HG02852 (cell line): ENCODE results near the gene HES5.
"Not testable (repeated sequence)": the region's sequence is repeated elsewhere in the genome, so short reads cannot be mapped to it uniquely, and the experiment has no call there.

ENCODE experiments used
- ATAC-seq: cut with Tn5 transposase; IDR thresholded peaks from one replicate; pipeline ENCODE4 v1.9.1; 2021; ENCODE audit warnings: mild to moderate bottlenecking, moderate library complexity; ENCODE audit not compliant: unreplicated experiment

Gene HES5, protein sequence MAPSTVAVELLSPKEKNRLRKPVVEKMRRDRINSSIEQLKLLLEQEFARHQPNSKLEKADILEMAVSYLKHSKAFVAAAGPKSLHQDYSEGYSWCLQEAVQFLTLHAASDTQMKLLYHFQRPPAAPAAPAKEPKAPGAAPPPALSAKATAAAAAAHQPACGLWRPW

DNA sequence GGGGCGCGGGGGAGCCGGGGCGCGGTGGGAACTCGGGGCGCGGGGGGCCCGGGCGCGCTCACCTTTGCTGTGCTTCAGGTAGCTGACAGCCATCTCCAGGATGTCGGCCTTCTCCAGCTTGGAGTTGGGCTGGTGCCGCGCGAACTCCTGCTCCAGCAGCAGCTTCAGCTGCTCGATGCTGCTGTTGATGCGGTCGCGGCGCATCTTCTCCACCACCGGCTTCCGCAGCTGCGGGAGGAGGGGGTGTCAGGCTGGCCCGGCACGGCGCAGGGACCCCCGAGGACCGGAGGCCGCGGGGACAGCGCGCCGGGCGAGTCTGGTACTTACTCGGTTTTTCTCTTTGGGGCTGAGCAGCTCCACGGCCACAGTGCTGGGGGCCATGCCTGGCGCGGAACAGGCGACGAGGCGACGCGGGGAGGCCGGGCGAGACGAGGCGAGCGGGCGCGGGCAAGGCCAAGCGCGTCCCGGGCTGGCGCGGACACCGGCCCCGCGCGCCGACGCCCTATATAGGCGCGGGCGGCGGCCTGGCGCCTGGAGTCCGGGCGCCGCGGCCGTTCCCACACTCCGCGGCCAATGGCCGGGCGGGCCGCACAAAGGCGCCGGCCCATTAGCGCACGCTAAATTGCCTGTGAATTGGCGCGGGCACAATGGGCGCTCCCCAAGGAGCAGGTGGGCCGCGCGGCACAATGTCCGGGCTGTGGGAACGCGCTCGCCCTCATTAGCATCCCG lies at the start of gene HES5:
HES5 (minus strand) TSS at position 480 of the 729 bp plus-strand sequence; CDS start at position 381, 99 bp downstream.
- no peak for ATAC-seq

DNA sequence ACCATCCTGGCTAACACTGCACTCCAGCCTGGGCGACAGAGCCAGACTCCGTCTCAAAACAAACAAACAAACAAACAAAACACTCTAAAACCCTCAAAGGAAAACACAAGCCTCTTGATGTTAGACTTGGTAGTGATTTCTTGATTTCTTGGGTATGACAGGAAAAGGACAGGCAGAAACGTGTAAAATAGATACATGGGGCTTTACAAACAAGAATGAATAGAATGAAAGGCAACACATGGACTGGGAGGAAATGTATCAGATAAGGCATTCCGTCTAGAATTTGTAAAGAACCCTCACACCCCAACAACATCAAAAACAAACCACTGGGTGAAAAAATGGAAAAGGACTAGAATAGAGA lies 48.7 kb upstream of the HES5 start:
- ATAC-seq = no peak

DNA sequence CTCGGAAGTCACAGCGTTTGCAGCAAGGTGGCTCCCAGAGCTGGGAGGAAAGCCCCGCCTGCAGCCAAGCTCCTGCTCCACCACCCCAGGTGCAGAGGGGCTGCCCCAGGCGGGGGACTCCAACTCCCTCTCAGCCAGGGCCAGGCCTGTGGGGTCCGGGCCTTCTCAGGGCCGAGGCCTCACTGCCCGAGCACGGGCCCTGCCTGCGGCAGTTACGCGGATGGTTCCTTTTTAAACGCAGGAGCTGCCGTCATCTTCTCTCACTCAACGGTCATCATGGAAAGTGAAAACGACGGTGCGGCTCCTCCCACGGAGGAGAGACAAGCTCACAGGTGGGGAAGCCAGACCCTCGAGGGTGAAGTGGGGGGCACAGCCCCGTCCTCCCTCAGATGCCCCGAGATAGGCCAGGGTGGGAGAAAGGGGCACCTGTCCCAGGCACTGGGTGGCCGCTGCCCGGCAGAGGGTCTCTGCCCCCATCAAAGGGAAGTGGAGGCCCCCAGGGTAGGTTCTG lies 47.6 kb upstream of the HES5 start:
- peak; percentile 32 for ATAC-seq

DNA sequence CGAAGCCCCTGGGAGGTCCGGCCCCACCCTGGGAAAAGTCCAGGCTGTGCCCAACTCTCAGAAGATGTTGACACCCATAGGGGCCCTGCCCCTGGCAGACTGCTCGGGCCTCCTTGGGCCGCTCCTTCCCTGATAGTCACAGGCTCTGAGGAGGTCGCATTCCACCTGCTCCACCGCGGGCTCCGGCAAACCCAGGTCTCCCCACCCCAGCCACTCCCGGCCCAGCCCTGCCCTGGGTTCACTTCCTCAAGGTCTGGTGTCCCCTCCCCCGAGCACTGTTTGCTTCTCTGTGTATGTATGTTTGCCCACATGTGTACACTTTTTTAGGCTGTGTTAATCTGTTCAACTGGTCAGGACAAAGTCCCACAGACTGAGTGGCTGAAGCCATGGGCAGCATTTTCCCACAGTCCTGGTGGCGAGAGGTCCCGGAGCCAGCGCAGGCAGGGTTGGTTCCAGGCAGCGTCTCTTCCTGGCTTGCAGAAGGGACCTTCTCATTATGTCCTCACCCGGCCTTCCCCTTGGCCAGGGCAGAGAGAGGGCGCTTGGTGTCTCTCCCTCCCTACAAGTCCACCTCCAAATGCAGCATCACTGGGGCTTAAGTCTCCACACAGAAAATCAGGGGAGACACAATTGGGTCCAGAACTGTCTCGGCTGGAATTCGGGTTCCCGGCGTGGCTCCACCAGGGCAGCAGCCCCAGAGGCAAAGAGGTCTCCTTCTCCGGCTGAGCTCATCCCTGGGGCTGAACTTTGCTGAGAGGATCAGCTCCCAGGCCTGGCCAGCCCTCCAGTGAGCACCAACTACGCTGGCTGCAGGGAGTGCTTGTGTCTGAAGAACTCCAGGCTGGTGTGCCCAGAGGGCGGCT lies 46.0 kb upstream of the HES5 start:
- ATAC-seq = no peak

DNA sequence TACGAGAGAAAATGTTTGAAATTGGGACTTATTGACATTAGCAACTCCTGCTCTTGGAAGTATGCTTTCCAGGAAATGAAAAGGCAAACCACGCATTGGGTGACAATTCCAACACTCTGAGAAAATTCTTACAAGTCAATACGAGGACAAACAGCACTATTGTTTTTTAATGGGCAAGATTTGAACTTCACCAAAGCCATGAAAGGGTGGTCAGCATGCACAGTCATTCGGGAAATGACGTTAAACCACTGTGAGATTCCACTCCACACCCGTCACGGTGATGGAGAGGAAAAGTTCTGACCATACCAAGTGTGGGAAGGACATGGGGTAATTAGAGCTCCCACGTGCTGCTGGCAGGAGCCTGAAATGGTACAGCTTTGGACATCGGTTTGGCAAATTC lies 44.3 kb upstream of the HES5 start:
- ATAC-seq = no peak

DNA sequence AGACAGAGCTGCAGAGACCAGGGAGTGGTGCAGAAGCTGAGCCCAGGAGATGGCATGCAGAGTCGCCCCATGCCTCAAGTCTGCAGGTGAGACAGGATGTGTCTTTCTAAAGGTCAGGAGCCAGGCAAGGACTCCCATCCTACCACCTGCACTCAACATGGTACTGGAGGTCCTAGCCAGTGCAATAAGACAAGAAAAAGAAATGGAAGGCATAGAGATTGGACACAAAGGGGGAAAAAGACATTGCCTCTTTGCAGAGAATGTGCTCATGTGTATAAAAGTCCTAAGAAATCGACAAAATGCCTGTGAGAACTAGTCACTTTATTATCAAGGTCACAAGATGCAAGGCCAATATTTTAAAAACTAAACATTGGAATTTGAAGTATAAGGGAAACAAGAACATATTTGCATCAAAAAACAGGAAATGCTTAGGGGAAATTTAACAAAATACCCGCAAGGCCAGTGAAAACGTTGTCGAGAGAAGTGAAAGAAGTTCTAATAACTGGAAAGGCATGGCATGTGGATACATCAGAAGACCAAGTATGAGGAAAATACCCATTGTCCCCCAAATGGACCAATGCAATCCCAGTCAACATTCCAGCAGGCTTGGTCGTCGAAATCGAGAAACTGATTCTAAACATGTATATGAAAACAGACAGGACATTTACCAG lies 43.3 kb upstream of the HES5 start:
- ATAC-seq = no peak

DNA sequence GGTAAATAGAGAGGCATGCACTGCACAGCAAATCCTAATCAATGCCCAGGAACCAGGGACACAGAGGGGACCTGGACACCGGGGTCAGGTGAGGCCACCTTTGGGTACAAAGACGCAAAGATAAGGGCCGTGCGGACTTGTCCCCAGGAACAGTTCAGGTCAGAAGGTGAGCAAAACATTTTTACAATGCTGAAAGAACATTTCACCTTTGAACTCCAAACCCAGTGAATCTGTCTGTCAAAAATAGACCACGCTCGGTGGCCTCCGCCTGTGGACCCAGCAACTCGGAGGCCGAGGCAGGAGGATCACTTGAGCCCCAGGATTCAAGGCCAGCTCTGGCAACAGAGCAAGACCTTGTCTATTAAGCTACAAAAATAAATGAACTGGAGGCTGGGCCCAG lies 41.3 kb upstream of the HES5 start:
- no peak for ATAC-seq

DNA sequence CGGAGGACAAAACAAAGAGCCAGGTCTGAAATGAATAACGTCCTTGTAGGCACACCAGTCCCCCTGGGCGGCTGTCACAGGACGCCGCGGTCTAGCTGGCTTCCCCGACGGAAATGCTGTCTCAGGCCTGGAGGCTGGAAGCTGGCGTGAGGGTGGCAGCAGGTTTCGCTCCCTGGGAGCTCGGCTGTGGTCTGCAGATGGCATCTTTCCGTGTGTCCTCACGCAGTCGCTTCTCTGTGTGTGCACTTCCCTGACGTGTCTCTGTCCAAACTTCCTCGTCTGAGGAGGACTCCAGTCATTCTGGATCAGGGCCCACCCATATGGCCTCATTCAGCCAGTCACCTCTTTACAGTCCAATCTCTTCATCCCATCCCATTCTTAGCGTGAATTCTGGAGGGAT lies 40.3 kb upstream of the HES5 start:
- ATAC-seq = no peak

DNA sequence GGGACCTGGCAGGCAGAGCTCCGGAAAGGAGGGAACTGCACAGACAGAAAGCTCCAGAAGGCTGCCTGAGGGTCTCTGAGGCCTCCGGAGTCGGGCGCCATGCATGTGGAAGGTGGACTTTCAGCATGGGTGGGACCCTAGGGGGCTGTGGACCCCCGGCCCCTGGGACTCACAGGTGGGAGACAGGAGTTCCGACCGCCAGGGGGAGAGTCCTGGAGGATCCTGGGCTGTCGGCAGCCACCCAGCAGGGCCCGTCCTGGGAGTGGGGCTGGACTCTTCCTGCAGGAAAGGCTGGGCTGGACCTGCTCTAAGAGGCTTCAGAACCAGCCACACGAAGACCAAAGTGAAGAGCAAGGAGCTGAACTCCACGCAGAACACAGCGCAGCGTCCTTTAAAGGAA lies 39.6 kb upstream of the HES5 start:
- not testable (repeated sequence) for ATAC-seq

DNA sequence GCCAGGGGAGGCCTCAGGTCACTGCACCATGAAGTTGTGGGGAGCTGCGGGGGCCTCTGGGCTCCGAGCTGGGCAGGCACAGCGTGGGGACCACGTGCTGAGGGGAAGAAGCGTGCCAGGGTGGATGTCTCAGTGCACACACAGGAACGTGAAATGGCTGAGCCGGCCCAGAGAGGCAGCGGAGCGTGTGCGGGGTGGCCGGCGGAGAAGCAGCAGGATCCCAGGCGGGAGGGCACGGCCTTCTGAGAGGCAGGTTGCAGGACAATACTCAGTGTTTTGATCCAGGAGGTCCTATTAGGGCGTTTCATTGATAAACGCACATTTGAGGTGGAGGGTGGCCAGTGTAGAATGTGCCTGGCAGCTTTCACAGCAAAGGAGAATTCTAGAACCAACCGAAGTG lies 39.0 kb upstream of the HES5 start:
- no peak for ATAC-seq

DNA sequence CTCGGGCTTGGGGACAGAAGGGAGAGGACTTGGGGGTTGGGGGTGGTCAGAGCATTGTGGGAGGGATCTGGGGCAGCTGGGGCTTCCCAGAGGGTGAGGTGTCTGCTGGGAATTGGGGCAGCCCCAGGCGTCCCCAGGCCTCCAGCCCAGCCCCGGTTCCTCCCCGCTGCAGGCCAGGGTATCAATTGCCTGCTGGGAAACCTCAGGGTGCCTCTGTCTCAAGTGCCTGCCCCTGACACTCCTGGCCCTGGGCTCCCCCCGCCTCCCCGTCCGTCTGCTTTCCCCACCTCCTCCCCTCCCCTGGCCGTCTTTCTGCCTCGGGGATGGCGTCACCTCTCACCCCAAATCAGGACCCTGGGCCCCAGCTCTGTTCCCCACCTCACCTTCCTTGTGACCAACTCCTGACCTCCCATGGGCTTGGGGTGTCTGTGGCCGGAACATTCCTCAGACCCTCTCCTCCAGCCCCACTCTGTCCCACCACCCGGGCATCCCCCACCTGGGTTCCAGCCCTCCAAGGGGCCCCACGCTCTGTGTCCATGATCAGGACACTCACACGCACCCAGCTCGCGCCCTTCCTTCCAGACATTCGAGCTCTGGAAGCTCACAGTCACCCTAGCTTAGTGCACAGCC lies 38.2 kb upstream of the HES5 start:
- ATAC-seq = not testable (repeated sequence)

DNA sequence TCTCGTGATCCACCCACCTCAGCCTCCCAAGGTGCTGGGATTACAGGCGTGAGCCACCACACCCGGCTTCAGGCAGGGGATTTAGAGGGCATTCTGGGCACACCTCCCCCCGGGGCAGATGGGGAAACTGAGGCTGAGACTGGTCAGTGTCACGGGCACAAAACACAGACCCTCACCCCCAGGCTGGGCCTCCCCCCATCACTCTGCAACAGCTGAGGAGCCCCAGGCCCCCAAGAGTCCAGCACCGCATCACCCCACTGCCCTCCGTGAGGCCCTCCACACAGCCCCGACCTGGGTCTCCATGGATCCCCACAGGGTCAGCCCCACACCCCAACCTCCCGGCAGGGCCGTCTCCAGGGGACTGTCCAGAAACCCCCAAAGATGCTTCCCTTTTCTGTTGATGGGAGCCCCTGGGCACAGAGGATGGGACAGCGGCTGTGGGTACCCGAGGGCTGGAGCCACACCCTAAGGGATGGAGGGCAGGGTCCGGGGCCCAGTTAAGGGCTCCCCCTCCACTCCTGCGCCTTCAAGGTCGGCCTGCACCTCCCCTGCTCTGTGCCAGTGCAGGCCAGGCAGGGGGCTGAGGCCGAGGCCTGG lies 37.1 kb upstream of the HES5 start:
- ATAC-seq = no peak

DNA sequence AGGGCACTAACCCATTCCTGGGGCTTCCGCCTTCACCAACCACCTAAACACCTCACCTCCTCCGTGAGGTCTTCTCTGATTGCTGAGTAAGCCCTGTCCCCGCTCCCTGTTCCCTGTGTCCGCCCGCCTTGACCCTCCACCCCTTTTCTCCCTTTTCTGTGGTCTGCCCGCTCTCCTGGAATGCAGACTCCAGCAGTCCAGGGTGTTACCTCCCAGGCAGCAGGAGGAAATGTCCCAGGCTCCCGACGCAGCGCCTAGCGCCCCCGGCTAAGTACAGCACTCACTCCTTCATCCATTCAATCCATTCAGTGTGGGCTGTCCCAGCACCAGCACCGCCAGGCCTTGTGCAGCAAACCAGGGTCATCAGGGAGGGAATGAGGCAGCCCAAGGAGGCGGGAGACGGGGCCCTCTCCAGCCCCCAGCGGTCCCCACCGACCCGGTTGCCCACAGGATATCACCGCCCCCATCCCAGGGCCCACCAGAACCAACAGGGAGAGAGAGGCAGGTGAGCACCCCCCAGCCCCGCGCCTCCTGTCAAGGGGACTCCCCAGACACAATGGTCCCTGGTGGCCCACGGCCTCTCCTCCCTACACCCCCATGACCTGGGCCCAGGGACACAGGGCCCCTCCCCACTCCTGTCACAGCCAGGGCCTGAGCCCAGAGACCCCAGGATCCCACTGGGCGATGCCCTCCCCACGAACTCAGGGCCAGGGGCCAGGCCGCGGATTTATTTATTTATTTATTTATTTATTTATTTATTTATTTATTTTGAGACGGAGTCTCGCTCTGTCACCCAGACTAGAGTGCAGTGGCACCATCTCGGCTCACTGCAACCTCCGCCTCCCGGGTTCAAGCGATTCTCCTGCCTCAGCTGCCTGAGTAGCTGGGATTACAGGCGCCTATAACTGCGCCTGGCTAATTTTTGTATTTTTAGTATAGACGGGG lies 36.3 kb upstream of the HES5 start:
- no peak for ATAC-seq

DNA sequence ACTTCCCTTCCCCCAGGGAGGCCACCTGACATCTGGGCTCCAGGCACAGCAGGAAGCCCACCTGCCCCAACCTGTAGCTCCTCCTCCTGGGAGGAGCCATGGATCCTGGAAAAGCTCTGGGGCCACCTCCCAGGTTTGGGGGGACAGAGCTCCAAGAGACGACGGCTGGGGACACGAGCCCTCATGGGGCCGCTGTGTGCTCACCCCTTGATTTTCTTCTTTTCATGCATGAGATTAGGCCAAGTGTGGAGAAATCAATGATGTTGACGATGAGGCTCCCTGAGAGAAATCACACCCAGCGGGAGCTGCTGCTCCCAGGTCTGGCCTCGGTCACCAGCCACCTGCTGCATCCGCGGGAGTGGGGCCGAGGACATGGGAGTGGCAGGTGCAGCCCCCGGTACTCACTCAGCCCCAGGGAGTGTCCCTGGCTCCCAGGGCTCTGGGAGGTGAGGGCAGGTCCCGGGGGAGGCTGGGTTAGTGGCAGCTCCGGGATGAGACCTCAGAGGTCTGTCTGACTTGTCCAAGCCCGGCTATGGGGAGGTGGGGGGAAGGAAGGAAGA lies 34.8 kb upstream of the HES5 start:
- no peak for ATAC-seq

DNA sequence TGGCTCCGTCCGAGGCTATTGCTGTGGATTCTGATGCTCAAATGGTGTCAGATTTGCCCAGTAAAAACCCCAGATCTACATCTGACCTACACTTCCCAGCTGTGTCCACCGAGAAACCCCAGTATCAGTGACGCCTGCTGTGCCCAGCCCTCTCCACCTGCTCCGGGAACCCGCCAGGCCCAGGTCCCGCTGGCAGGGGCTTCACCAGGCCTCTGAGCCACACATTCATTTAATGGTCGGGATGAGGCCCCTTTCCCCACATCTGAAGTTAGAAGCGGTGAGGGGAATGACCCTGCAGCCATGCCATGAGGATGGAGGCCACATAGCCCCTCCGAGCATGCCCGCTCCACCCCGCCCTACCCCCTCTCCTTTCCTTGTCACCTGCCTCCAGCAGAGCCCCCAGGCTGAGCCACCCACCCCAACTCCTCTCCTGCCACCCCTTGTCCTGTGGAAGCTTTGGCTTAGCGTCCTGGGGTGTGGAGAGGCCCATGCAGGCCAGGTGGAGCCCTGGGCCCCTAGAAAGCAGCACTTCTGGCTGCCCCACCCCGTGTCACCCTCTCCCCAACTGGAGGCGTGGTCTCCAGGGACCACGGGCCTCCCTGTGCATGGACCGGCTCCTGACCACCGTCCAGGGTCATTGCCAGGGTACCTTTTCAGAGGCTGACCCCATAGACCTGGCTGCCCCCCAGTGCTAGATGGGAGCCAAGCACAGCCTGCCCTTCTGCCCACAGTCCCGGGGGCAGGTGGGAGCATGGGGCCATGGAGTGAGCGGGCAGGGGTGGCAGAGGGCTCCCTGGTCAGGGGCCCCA lies 34.1 kb upstream of the HES5 start:
- ATAC-seq = no peak

DNA sequence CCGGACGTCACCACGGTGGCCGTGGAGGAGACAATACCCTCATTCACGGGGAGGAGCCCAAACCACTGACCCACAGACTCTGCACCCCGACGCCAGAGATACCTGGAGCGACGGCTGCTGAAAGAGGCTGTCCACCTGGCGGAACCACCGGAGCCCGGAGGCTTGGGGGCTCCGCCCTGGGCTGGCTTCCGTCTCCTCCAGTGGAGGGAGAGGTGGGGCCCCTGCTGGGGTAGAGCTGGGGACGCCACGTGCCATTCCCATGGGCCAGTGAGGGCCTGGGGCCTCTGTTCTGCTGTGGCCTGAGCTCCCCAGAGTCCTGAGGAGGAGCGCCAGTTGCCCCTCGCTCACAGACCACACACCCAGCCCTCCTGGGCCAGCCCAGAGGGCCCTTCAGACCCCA lies 33.1 kb upstream of the HES5 start:
- no peak for ATAC-seq

DNA sequence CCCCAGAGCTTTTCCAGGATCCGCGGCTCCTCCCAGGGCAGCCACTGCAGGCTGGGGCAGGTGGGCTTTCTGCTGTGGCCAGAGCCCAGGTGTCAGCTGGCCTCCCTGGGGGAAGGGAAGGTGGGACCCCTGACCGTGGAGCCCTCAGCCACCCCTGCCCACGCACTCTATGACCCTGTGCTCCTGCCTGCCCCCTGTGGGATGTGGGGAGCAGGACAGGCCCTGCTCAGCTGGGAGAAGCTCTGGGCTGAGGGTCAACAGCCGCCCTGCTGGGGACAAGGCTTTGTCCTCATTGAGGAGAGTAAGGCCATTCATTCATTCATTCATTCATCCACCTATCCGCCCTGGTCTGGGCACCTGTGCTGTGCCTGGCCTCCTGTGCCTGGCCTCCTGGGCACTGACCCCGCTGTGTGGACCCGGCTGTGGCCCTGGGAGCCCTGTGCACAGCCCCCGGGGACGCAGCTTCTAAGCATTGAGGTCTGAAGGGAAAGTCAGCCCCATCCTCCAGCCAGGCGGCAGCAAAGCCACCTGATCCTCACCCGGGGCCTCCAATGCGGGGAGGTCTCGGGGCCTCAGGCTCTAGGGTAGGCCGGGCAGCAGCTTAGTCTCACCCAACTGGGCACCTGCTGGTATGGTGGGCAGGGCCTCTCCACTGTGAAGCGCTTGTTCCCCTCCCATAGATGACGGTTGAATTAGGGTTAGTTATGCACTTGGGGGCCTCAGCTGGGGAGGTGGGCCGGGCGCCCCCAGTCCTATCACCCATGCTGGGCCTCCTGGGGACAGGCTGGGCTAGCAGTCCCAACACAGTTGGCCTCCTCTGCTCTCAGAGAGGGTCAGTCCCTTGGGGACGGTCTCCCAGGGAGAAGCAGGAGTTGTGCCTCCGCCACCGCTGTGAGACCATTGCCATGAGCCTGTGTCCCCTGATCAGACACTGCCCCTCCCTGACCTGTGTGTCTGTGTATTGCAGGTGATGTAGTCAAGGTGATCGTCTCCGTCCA lies 32.1 kb upstream of the HES5 start:
- ATAC-seq = no peak
